ENCODE data around the gene C1QTNF2.

DNA sequence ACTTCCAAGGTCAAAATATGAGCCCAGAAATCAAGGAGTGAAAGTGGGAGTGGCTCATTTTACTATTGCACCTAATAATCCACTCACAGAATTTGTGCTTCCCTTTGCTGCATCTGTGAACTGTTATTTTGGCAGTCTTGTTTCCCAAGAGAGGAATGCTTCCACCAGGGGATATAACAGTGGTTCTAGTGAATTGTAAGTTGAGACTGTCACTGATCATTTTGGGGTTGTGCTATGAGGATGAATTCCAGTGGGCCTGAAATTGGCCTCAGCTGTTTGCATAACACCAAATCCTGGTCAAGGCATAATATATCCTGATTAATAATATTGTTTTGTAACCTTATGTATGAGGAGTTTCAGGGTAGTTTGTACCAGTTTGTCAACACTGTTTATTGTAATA is 15.1 kb upstream of the C1QTNF2 start:
- TF ChIP-seq CTCF (IDR thresholded peaks at IDR 0.05; ENCODE audit: low read length) (no peak), EZH2phosphoT487 (IDR thresholded peaks at IDR 0.05; ENCODE audit: low read length) (no peak)
